HG03045 (cell line): ENCODE results near the gene TJP2.

Experiments used
- ATAC-seq: cut with Tn5 transposase; IDR thresholded peaks from one replicate; pipeline ENCODE4 v1.9.1; 2021; ENCODE audit warnings: mild to moderate bottlenecking, moderate library complexity; ENCODE audit not compliant: unreplicated experiment

The TJP2 gene

DNA sequence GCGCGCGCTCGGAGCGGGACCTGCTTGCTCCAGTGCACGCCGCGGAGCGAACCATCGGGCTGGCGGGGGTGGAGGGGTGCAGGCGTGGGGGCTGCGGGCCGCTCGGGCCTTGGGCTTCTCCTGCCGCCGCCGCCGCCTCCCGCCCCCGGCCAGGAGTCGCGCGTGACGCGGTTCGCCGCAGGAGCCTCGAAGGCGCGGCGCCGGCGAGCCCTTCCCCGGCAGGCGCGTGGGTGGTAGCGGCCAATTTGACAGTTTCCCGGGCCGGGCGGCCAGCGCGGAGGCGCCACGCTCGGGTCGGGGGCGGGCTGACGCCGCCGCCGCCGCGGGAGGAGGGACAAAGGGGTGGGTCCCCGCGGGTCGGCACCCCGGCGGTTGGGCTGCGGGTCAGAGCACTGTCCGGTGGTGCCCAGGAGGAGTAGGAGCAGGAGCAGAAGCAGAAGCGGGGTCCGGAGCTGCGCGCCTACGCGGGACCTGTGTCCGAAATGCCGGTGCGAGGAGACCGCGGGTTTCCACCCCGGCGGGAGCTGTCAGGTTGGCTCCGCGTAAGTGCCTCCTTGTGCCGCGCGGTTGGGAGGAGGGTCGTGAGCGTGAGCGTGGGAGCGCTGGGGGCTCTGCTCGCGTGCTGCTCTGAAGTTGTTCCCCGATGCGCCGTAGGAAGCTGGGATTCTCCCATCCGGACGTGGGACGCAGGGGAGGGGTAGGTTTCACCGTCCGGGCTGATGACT, at the start of gene TJP2:
TSS of gene TJP2 (plus strand) at position 387 of the 725 bp plus-strand sequence. CDS start at position 483, 96 bp downstream.
- peak; percentile 50 for ATAC-seq

DNA sequence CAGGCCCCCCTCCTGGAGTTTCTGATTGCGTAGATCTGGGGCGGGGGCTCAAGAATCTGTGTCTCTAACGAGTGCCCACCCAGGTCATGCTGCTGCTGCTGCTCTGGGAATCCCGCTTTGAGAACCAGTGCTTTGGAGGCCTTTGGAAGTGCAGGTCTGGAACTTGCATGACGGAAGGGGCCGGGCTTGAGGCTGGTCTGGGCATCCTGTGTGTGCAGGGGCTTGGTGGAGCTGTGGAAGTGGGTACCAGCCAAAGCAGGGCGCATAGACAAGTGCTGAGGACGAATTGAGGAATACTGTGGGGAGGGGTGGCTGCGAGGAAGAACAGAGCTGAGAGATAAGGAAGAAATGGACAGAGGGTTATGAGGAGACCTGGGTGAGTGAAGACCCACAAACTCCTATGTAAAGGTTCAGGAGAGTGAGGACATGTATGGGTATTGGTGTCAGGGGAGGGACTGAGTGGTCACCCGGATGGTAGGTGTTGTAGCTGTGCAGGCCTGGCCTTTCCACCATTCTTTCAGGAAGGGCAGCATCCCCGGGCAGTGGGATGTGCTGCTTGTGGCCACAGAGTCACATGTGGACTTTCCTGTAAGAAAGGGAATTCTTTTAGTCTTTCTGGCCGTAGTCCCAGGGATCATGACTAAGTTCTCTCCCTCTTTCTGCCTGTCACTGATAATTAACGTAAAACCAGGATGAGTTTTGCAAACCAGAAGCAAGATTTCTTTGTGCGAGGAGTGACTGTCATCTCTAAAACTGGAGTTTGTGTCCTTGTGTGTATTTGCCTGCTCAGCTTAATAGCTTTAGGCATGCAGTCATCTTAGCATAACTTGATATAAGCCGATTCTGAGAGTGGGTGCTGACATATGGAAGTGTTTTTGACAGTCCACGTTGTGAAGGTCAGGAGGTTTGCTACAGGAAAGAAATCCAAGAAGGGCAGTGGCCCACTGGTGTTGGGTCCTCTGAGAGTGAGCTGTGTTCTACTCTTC, 43.3 kb upstream of the TJP2 start:
- no peak for ATAC-seq

DNA sequence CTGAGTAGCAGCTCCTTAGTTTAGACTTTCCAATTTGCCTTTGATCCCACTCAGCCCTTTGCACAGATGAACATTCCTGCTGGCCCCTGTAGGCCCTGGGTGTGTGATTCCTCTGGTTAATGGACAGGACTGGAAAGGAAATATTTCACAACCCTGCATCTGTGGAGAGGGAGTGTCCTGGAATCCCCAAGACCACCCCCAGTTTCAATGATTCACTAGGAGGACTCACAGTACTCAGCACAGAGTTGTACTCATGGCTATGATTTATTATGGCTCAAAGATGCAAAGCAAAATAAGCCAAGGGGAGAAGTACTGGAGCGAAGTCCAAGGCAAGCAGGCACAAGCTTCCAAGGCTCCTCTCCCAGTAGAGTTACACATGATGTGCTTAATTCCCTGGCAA, 42.4 kb upstream of the TJP2 start:
- no peak for ATAC-seq

DNA sequence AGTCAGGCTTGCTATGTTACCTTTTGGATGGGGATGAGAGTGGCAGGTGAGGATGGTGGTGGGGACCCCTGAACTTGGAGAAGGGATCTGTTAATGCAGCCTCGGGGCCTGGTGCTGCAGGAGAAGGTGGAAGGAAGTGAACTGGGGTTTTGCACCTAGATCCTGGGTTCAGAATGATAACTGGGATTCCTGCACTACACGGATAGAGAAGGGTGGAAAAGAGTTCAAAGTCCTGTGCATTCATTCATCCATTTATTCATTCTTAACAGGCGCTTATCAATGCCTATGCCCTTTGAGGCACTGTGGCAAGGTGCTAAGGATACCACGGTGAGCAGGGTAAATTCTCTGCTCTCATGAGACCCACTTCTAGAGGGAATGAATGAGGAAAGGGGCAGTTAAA, 41.7 kb upstream of the TJP2 start:
- ATAC-seq: no peak

DNA sequence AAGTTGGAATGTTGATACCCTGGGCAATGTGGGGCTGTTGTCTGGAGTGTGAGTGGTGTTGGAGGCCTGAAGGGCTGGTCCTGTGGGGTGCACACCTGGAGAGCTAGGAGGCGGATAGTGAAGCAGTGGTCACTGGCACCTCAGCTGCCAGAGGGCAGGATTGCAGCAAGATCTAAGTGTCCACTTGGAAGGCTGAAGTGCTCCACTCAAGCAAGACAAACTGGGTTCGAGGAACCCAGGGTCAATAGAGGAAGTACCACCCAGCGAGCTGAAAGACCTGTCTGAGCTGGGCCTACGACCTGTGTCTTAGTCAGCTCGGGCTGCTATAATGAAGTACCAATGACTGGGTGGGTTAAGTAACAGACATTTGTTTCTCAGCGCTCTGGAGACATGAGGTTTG, 39.7 kb upstream of the TJP2 start:
- ATAC-seq: no peak

DNA sequence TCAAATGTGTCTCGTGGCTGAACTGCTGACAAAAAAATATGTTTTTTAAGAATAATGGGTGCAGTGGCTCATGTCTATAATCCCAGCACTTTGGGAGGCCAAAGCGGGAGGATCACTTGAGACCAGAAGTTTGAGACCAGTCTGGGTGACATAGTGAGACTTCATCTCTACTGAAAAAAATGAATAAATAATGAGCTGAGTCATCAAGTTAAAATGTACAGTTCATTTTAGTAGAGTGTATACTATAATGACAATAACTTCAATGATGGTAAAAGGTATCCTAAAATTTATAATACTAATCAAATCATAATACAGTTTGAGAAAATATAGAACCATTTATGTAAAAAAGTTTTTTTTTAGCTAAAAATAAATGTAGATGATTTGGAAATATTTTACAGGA, 37.9 kb upstream of the TJP2 start:
- ATAC-seq: no peak

DNA sequence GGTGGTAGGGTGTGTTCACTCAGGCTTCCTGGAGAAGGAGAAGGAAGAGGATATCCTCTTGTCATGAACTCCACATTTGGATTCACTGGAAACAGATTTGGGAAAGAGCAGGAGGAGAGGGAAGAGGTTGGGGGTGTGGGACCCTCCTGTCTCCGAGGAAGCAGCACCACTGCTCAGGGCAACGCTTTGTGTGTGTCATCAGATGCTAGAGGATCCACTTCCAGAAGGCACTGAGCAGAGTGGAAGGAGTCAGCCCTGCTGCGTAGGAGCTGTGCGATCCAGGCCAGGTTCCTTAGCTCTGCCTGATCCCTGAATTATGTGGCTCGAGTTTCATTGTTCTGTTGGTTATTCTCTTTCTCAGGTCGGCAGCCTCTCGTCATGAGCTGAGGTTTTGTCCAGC, 37.3 kb upstream of the TJP2 start:
- no peak for ATAC-seq

DNA sequence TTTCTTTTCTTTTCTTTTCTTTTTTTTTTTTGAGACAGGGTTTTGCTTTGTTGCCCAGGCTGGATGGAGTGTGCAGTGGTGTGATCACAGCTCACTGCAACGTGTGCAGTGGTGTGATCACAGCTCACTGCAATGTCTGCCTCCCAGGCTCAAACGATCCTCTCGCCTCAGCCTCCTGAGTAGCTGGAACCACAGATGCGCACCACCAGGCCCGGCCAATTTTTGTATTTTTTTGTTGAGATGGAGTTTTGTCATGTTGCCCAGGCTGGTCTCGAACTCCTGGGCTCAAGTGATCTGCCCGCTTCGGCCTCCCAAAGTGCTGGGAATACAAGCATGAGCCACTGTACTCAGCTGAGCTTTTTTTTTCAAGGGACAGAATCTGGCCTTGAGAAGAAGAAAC, 36.8 kb upstream of the TJP2 start:
- ATAC-seq: no peak

DNA sequence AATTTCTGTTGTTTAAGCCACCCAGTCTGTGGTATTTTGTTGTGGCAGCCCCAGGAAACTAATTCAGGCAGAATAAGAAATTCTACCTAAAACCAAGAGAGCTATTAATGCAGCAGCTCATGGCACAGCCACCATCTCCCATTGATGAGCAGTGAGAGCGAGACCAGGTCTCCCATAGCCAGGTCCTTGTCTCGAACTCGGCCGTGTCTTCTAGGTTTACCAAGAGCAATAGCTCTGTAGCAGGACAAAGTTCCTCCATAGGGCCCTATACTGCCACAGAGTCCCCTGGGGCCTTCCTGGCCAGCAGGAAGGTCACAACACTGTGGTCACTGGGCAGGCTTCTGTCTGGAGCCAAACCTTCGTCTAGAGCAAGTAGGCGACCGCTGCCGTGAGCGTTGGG, 34.5 kb upstream of the TJP2 start:
- no peak for ATAC-seq

DNA sequence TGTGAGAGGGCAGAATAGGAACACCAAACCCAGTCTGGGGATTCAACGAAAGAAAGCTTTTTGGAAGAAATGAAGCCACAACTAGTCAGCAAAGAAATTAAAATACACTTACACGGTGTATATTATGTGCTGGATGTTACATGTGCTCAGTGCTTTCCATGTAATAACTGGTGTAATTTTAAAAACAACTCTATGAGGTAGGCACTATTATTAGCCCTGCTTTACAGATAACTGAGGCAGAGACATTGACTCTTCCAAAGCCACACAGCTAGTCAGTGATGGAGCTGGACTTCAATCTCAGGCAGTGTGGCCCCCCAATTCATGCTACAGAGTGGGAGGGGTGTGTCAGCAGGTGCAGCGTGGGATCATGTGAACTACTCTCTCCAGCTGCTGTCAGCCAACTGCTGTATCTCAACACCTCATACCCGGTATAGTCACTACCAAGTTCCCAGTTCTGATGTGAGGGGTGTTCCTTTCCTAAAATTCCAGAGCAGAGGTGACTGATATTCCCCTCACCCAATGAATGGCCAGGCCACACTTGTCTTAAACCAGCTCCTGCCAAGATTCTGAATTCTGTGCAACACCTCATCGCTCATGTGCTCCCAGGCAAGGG, 33.8 kb upstream of the TJP2 start:
- no peak for ATAC-seq

DNA sequence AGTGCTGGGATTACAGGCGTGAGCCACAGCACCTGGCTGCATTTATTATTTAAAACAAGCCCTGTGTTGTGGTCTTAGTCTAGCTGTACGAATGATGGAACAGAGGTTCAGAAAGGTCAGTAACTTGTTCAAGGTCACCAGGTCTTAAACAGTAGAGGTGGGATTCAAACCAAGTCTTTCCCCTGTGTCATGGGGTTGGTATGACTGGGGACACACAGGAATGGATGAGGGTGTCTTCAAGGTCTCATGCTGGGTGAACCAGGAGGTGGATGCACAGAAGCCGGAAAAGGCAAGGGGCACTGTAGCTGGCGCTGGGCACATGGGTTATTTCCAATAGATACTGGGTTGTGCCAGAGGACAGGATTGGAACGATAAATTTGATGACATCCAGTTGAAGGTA, 32.2 kb upstream of the TJP2 start:
- no peak for ATAC-seq

DNA sequence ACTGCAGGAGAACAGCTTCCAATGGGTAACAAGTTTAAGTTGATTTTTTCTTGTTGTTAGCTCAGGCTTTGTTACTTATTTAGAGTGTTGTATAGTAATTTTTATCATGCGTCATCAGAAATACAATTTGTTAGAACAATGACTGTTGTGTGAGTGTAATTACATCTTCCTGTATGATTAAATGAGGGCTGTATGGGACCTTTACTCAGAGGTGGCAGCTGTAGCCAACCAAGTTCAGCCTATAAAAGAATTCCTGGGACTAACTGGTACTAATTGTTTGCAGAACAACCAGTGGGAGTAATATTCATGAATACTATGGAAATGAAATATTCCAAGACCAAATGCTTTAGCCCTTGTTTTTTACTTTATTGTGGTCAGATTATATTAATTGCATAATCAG, 30.8 kb upstream of the TJP2 start:
- no peak for ATAC-seq

DNA sequence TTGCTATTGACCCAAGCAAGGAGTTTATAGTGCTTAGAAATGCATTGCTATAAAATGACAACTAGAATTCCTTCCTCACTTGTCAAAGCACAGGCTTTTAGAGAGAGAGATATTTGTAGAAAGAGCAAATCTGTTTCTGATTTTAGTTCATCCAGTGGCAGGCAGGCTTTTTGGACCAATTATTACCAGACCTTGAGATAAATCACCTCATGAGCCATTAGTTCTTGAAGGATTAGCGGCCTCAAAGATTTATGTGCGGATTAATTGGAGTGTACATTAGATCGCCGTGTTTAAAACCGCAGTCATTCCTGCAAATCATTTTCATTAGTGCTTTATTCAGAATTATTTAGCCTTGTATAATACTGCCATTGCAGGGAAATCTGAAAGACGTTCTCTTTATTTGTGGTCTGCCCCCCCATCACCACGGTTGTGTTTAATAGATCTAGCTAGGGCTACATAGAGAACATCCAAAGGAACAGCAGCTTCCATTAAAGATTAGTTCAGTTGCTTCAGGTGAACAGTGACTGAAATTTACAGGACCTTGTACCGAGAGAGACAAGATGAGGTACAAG, 28.8 kb upstream of the TJP2 start:
- no peak for ATAC-seq

DNA sequence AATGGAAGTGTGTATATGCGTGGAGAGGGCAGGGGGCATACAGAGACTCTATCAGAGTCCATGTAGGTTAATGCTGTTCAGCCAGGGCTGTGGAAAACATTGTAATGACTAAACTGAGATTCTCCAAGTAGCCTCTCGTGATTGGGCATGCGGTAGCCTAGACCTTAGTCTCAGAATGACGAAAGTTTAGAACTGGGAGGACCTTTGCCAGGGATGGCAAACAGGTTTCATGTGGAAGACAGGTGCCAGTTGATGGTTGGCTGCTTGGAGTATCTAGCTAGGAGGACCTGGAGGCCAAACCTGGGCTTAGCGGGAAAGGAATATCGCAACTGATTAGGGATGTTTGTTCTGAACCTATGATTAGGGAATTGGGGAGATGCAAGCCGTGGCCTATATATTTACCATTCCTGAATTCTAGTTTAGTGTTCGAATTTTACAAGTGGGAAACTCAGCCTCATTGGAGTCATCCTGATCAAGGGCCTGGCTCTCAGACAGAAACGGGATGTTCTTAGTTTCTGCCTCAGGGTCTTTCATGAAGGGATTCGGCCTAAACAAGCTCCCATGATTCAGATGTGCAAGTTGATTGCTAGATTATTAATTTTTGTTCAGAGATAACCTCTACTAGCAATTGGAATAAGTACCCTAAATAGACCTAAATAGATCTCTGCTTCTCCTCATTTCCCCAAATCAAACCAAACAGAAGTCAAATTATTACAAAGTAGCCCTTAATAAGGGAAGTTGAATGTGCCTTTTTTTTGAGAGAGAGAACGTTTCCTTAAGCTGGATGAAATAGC, 26.8 kb upstream of the TJP2 start:
- no peak for ATAC-seq

DNA sequence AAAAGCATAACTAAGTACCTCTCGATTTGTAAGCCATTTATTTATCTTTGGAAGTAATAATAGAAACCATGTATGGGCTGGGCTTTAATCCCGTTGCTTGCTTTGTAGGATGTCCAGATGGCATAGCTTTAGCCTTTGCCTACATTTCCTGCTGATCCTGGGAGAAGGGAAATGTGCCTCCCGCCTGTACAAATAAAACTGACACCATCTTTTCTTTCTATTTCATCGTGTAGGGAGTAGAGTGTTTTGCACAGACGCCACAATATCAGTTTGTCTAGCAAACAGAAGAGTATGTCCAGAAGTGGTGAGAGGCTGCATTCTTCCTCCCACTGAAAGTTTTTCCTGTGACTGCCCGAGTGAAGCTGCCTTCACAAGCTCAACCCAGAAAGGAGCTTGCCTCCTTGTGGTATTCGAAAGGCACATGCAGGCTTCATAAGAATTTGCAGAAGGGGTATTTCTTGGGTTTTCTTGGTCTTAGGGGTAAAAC, 24.7 kb upstream of the TJP2 start:
- ATAC-seq: no peak

DNA sequence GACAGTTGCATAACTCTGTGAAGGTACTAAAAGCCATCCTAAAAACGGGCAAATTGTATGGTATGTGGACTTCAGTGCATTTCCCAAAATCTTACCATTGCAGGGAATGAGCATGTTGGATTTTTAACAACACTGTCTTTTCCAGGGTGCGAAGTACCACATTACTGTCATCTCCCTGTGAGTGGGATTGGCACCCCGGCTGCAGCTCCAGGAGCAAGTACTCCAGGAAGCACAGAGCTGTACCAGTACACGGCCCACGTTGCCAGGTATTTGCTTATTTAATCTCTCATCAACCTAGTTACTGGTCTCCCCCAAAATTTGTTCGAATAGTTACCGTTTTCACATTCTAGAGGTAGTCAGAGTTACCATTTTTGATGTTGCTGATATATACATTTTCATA, 22.6 kb upstream of the TJP2 start:
- no peak for ATAC-seq

DNA sequence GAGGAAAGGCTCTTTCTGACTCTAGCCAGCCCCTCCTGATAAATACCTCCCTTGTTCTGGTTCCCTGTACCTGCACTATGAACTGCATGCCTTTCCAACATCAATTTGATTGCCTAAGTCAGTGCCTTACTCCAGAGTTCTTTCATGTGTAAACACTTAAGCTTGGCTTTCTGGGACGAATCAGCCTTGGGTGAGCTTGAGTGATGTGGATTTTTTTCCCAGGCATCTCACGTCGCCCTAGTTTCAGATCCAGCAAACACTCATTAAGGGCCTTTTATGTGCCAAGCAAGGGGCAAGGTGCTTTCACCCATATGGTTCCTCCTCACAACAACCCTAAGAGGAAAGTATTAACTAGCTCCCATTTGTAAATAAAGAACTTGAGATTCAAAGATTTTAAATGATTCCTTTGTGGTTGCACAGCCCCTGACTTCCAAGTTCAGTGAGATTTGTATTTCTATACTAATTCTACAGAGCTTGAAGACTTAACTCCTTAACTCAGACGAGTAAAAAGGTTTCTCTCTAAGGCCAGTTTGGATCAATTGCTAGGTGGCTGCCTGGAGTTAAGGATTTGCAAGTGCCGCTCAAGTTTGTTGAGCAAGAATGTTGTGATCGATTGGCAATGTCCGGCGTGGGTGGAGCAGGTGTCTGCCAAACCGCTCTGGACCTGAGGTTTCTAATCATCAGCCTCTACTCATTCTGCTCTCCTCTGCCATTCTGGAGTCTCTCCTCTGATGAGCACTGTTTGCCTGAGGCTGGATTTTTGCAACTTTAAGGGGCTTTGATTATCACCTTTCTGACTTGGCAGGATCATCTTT, 20.2 kb upstream of the TJP2 start:
- no peak for ATAC-seq

DNA sequence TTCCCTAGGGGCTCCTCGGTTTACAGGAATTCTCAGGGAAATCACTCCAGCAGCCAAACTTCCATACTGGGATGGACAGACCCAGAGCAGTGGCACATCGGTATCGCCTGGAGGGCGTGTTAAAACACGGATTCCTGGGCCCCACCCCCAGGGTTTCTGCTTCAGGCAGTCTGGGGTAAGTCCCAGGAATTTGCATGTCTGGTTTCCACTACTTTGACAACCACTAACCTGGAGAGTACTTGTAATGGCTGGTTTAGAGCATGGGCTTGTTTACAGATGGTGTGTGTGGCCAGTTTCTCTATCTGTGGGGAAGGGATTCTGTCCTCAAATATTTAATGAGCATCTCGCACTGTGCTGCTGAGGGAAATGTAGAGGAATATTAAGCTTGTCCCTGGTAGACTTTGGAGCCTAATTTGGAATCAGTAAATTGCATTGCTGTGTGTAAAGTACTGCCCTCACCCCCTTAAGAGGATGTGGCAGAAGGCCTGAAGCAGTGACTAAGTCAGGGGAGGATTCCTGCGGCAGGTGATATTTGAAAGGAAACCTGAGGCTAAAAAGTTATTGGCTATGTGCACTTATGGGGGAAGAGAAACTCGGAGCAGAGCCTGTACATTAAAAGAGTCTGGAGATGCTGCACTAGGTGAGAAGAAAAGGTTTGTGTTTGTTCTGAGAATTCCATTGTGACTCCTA, 18.6 kb upstream of the TJP2 start:
- peak; percentile 100 for ATAC-seq
